Measurements from ENCODE around the gene DOCK7.
"Not testable (repeated sequence)": the region's sequence is repeated elsewhere in the genome, so short reads cannot be mapped to it uniquely, and the experiment has no call there.

Gene DOCK7

GRCh38 chr1:62687903-62688686 lies at the start of gene DOCK7:
TSS of gene DOCK7 (minus strand) at chr1:62688386. CDS start at chr1:62688264, 122 bp downstream.
- DNase-seq: peak; percentile 36 to 57

- DNase-seq: no peak
Measured at GRCh38 chr1:62735491-62736171, 47.4 kb upstream of the DOCK7 start.

GRCh38 chr1:62732331-62732730 lies 44.1 kb upstream of the DOCK7 start:
- DNase-seq: no peak

- DNase-seq: no peak
Measured at GRCh38 chr1:62728963-62729362, 40.8 kb upstream of the DOCK7 start.

- no peak for DNase-seq
Measured at GRCh38 chr1:62727656-62728407, 39.6 kb upstream of the DOCK7 start.

GRCh38 chr1:62726011-62726442 lies 37.8 kb upstream of the DOCK7 start:
- no peak for DNase-seq

- DNase-seq: peak in 1 of 2 experiments; percentile 21
Measured at GRCh38 chr1:62725255-62725654, 37.1 kb upstream of the DOCK7 start.

- no peak for DNase-seq
Measured at GRCh38 chr1:62724430-62724829, 36.2 kb upstream of the DOCK7 start.

- no peak for DNase-seq
Measured at GRCh38 chr1:62723883-62724282, 35.7 kb upstream of the DOCK7 start.

GRCh38 chr1:62722796-62723195 lies 34.6 kb upstream of the DOCK7 start:
- no peak for DNase-seq

- no peak for DNase-seq
Measured at GRCh38 chr1:62720946-62721554, 32.9 kb upstream of the DOCK7 start.

GRCh38 chr1:62718400-62718799 lies 30.2 kb upstream of the DOCK7 start:
- not testable (repeated sequence) for DNase-seq

GRCh38 chr1:62717483-62717882 lies 29.3 kb upstream of the DOCK7 start:
- no peak for DNase-seq

- DNase-seq: peak; percentile 65 to 70
Measured at GRCh38 chr1:62716397-62716796, 28.2 kb upstream of the DOCK7 start.

- no peak for DNase-seq
Measured at GRCh38 chr1:62712336-62713243, 24.4 kb upstream of the DOCK7 start.

GRCh38 chr1:62707744-62708120 lies 19.5 kb upstream of the DOCK7 start:
- no peak for DNase-seq

- no peak for DNase-seq
Measured at GRCh38 chr1:62706985-62707743, 19.0 kb upstream of the DOCK7 start.

GRCh38 chr1:62698161-62698560 lies 10.0 kb upstream of the DOCK7 start:
- not testable (repeated sequence) for DNase-seq

GRCh38 chr1:62694479-62694878 lies 6.3 kb upstream of the DOCK7 start:
- DNase-seq: not testable (repeated sequence)

- DNase-seq: no peak
Measured at GRCh38 chr1:62693123-62693522, 4.9 kb upstream of the DOCK7 start.

All from AML-193 (cell line).